ENCODE data around the gene BLOC1S1.

- TF ChIP-seq YY1 (IDR thresholded peaks at IDR 0.05; ENCODE audit: low read depth) (no peak), CREB1 (IDR thresholded peaks at IDR 0.05; ENCODE audit: low read depth) (no peak), RAD21 (IDR thresholded peaks at IDR 0.05; ENCODE audit: low read depth) (no peak), TEAD4 (IDR thresholded peaks at IDR 0.05) (no peak), EP300 (IDR thresholded peaks at IDR 0.05; ENCODE audit: borderline replicate concordance) (no peak), FOXM1 (IDR thresholded peaks at IDR 0.05; ENCODE audit: borderline replicate concordance, low read depth) (no peak), NFIC (IDR thresholded peaks at IDR 0.05) (no peak), TAF1 (IDR thresholded peaks at IDR 0.05; ENCODE audit: low read depth) (no peak), ZBTB7A (IDR thresholded peaks at IDR 0.05; ENCODE audit: low read depth) (no peak), TCF12 (IDR thresholded peaks at IDR 0.05; ENCODE audit: low read depth) (no peak), REST (IDR thresholded peaks at IDR 0.05; ENCODE audit: low read depth) (no peak)
Measured at GRCh38 chr12:55748230-55748993, 32.6 kb downstream of the BLOC1S1 start.

Data from Ishikawa (cell line).